K562 (cell line): ENCODE data around the gene CYP4F12. TPM values are rescaled to one million over a fixed set of nuclear protein-coding genes. Genes with fewer than 3 reads are reported as not detected.

Source experiments
- DPF2 ChIP-seq: fragments of 450-650 bp; IDR thresholded peaks from 2 replicates; pipeline ENCODE4 v1.6.1; 2016
- HDAC8 ChIP-seq: fragments of 450-650 bp; IDR thresholded peaks from 2 replicates; pipeline ENCODE4 v1.6.1; 2016; ENCODE audit warnings: mild to moderate bottlenecking, missing genetic modification characterization, moderate library complexity, missing compliant biosample characterization
- NCOA1 ChIP-seq: fragments of 450-650 bp; IDR thresholded peaks from 2 replicates; pipeline ENCODE4 v1.6.1; 2016; ENCODE audit warnings: low read depth
- PTTG1 ChIP-seq: fragments of 450-650 bp; IDR thresholded peaks from 2 replicates; pipeline ENCODE4 v1.6.1; 2016; ENCODE audit warnings: low read depth, mild to moderate bottlenecking, missing genetic modification characterization, missing compliant biosample characterization
- TEAD1 ChIP-seq, 2 experiments: fragments of 450-650 bp in 1 of 2; sonication (generic) in 1 of 2; formaldehyde crosslinking; IDR thresholded peaks; 2 replicates each; pipeline versions ENCODE4 v1.4.0 to v1.8.0; 2020 to 2022; ENCODE audit warnings: mild to moderate bottlenecking in 2 of 2, missing genetic modification reagents in 1 of 2
- ZBTB49 ChIP-seq: sonication (generic); formaldehyde crosslinking; IDR thresholded peaks from 2 replicates; pipeline ENCODE4 v1.8.0; 2022; ENCODE audit warnings: missing genetic modification reagents, mild to moderate bottlenecking, borderline replicate concordance
- ZNF3 ChIP-seq: fragments of 250-450 bp; sonication (Bioruptor Pico); IDR thresholded peaks from 2 replicates; pipeline ENCODE4 v1.5.0; 2021; ENCODE audit warnings: mild to moderate bottlenecking, moderate library complexity
- ZNF407 ChIP-seq: fragments of 450-650 bp; IDR thresholded peaks from 2 replicates; pipeline ENCODE4 v1.6.1; 2016; ENCODE audit warnings: low read depth
- ZNF511 ChIP-seq: sonication (generic); formaldehyde crosslinking; IDR thresholded peaks from 2 replicates; pipeline ENCODE4 v1.8.0; 2022; ENCODE audit warnings: mild to moderate bottlenecking, missing genetic modification reagents
- polyA plus RNA-seq, 8 experiments: library from polyadenylated mRNA; depleted of rRNA in 4 of 8; stranded (reverse) in 5 of 8; unstranded in 3 of 8; fragments of >200 nt; fragmentation: Nextera tagmentation in 2 of 8; fragmentation: Illumina TruSeq in 1 of 8; extraction: Ambion mirVana in 2 of 8; extraction: Trizol in 1 of 8; gene quantifications; 2 replicates each; pipeline versions ENCODE4 v1.2.1 to v1.2.3, GENCODE V29; 2011 to 2014; ENCODE audit warnings: inconsistent platforms in 1 of 8, missing spikeins in 1 of 8
- total RNA-seq, 7 experiments: library from RNA; depleted of rRNA in 6 of 7; stranded (reverse); fragments of >200 nt in 6 of 7; fragmentation: Illumina TruSeq in 2 of 7; extraction: Trizol in 2 of 7; gene quantifications; 2 replicates each; pipeline versions ENCODE4 v1.2.1 to v1.2.3, GENCODE V29; 2011 to 2021; ENCODE audit warnings: low replicate concordance in 1 of 7

Gene CYP4F12
- total and polyA plus RNA-seq, 9 of the 15 experiments (the other 6 are each of a cell fraction or from before 2014, with no cell fraction given) = not detected

GRCh38 chr19:15675560-15675959 lies 2.7 kb downstream of the CYP4F12 start (continued):
- TF ChIP-seq TEAD1 (CRISPR knock-in tag; IDR thresholded peaks at IDR 0.05) = no peak
- no peak for TF ChIP-seq ZNF407
- TF ChIP-seq ZBTB49 (CRISPR knock-in tag) = no peak
- TF ChIP-seq HDAC8 (tag) = no peak
- no peak for TF ChIP-seq ZNF511
- no peak for TF ChIP-seq NCOA1
- TF ChIP-seq DPF2 = no peak
- no peak for TF ChIP-seq PTTG1
- TF ChIP-seq ZNF3 (CRISPR knock-in tag) = no peak
- TF ChIP-seq, all 486 proteins: peak for 0
